WERI-Rb-1 (cell line): Measurements from ENCODE around the gene HOXD8.

Experiments used
- DNase-seq: peaks from one replicate; pipeline ENCODE4 v3.0.0-alpha.2; 2020
- H3K27ac ChIP-seq: fragments of 250-450 bp; sonication (Bioruptor Pico); 2 replicates; pipeline ENCODE4 v1.5.1; 2020; ENCODE audit warnings: mild to moderate bottlenecking, moderate library complexity
- H3K27me3 ChIP-seq: fragments of 250-450 bp; sonication (Bioruptor Pico); 2 replicates; pipeline ENCODE4 v1.5.1; 2021; ENCODE audit warnings: mild to moderate bottlenecking, low read depth, moderate library complexity; ENCODE audit not compliant: insufficient read depth, severe bottlenecking
- H3K36me3 ChIP-seq: fragments of 250-450 bp; sonication (Bioruptor Pico); 2 replicates; pipeline ENCODE4 v1.5.1; 2020; ENCODE audit warnings: mild to moderate bottlenecking, moderate library complexity
- H3K4me3 ChIP-seq: 2 replicates; pipeline ENCODE4 v1.5.1; 2011; ENCODE audit warnings: low read depth, mild to moderate bottlenecking, control low read depth, low read length
- H3K9me3 ChIP-seq: fragments of 250-450 bp; sonication (Bioruptor Pico); 2 replicates; pipeline ENCODE4 v1.5.1; 2021; ENCODE audit warnings: mild to moderate bottlenecking, moderate library complexity; ENCODE audit not compliant: severe bottlenecking
- TF ChIP-seq, protein P1 (sequence below): IDR thresholded peaks from 2 replicates; pipeline ENCODE4 v1.5.1; 2011; ENCODE audit warnings: low read depth, mild to moderate bottlenecking, control low read depth, inconsistent platforms, low read length

HOXD8 gene

DNA sequence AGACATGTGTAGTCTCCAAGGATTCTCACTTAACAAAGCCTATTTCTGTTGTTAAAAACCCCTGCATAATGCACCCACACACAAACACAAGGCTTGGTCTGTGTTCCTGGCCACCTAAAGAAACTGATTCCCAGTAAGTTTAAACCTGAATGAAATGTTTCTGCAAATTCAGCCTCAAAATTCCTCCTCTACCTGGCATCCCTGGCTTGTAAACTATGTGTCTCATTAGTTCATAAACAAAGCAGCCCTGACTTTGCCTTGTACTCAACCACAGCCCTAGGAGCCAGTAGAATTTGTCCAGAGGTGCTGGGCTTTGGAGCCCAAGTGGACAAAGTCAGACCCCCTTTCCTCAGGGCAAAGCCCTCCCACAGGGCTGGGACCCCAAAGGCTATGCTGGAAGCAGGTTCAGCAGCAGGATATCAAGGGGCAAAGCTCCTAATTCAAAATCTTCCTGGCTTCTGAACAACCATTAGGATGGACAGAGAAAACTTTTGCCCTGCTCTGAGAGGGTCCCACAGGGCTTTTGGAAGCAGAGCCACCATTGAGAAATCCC, 39.6 kb upstream of the HOXD8 start:
- peaks cover 97% of the 10 kb centered on the region for H3K27me3 ChIP-seq
- no peak overlapping the region for H3K27ac ChIP-seq
- TF ChIP-seq, protein P1, sequence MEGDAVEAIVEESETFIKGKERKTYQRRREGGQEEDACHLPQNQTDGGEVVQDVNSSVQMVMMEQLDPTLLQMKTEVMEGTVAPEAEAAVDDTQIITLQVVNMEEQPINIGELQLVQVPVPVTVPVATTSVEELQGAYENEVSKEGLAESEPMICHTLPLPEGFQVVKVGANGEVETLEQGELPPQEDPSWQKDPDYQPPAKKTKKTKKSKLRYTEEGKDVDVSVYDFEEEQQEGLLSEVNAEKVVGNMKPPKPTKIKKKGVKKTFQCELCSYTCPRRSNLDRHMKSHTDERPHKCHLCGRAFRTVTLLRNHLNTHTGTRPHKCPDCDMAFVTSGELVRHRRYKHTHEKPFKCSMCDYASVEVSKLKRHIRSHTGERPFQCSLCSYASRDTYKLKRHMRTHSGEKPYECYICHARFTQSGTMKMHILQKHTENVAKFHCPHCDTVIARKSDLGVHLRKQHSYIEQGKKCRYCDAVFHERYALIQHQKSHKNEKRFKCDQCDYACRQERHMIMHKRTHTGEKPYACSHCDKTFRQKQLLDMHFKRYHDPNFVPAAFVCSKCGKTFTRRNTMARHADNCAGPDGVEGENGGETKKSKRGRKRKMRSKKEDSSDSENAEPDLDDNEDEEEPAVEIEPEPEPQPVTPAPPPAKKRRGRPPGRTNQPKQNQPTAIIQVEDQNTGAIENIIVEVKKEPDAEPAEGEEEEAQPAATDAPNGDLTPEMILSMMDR: no peak

DNA sequence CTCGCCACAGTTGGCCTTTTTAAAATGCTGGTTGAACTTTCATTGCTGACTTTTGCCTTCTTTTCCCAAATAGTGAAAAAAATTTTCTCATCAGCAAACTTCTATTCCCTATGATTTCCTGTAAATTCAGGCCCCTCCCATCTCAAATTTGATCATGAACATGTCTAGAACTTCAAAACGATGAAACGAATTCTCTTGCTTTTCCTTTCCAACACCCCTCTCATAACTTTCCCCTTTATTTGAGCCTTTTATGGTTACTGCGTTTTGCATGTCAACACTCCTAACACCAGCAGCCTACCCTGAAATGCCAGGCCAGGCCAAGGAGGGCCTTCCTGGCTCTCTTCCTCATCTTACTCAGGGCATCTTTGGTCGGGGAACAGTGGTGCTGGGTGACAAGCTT, 38.6 kb upstream of the HOXD8 start:
- TF ChIP-seq, protein P1: no peak
- H3K27ac ChIP-seq: no peak overlapping the region
- H3K4me3 ChIP-seq: no peak overlapping the region
- H3K36me3 ChIP-seq: no peaks in the 10 kb centered on the region
- peaks cover 97% of the 10 kb centered on the region for H3K27me3 ChIP-seq
- H3K9me3 ChIP-seq: no peaks in the 10 kb centered on the region
- no peak for DNase-seq

More for the DNA sequence above, 39.6 kb upstream of the HOXD8 start:
- DNase-seq: no peak
- no peak overlapping the region for H3K4me3 ChIP-seq
- no peaks in the 10 kb centered on the region for H3K9me3 ChIP-seq
- no peaks in the 10 kb centered on the region for H3K36me3 ChIP-seq

DNA sequence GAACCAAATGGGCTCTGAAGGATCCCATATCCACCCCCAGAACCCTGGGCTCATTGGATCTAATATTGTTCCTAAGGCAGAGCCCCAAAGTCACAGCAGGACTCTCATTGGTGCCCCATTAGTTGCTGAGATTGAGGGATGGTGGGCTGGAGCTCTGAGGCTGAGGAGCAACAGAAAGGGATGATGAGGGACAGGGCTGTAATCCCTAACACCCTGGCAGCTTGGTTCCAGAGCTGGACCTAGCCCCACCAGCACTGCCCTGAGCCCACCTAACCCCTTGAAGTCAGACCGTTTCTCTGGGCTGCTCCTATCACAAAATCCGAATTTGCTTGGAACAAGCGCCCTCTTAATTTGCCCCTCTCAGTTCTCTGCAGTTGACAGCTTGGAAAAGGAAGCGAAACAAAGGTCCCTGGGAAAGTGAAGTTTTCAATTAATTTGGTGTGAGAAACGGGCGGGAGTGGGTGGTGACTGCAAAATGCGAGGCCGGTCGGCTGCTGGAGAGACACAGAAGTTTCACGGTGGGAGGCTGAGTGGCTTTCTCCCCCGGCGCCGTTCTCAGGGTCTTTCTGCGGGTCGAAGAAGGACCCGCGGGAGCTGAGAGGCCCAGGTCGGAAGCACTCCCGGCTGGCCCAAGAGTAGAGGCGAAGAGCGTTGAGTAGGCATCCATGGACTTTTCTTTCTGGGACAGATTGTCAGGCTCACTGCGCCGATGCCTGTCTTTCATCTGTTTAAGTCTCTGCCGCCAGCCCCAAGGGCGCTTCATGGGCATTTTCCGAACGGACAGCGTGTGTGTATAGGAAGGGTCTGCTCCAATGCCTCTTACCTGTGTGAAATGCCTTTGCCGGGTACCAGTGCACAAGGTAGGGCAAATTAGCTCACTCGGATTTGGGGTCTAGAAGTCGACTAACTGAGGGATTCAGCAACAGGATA, 37.9 kb upstream of the HOXD8 start:
- TF ChIP-seq, protein P1: no peak
- Histone ChIP-seq H3K9me3 (no peaks in the 10 kb centered on the region), H3K36me3 (no peaks in the 10 kb centered on the region), H3K27me3 (peaks cover 97% of the 10 kb centered on the region), H3K4me3 (no peak overlapping the region), H3K27ac (no peak overlapping the region)
- DNase-seq: no peak

DNA sequence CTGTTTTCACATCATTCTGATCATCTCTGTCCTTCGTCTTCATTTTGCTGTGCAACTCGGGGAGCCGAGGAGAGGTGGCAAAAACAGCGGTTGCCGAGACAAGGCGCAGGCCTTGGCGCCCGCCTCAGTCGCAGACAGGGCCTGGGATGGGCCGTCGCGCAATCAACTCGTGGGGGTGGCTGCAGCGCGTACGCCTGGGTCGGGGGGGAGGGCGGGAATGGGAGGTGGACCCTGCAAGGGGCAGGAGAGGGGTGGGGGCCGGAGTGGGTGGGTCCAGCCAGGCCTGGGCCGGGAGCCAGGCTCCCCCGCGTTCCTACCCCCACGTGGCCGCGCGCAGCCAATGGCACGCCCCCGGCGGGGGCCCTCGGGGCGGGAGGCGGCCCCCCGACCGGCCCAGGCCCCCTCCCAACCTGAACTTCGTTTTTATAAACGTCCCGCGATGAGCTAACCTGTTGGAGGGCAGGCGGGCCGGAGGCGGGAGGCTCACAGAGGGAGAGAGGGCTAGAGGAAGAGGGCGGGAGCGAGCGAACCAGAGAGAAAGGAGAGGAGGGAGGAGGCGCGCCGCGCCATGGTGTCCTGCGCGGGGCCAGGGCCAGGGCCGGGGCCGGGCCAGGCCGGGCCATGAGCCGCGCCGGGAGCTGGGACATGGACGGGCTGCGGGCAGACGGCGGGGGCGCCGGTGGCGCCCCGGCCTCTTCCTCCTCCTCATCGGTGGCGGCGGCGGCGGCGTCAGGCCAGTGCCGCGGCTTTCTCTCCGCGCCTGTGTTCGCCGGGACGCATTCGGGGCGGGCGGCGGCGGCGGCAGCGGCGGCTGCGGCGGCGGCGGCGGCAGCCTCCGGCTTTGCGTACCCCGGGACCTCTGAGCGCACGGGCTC, 37.0 kb upstream of the HOXD8 start, which contains the start of gene HOXD13:
Gene HOXD13 (plus strand): TSS at position 452 of the 875 bp plus-strand sequence. CDS start 170 bp downstream, at position 622.
- Histone ChIP-seq H3K27me3 (peaks cover 97% of the 10 kb centered on the region), H3K4me3 (peak within 1 kb of the TSS; percentile 41)

More for the DNA sequence above, 37.0 kb upstream of the HOXD8 start, which contains the start of gene HOXD13:
- Histone ChIP-seq H3K27ac (no peak within 1 kb of the TSS), H3K36me3 (no peaks in the 10 kb centered on the region), H3K9me3 (no peaks in the 10 kb centered on the region)
- DNase-seq: peak; percentile 39
- TF ChIP-seq, protein P1: no peak
